SU-DHL-6 (cell line): ENCODE data around the gene DOCK3.

ENCODE experiments used
- CTCF ChIP-seq: fragments of 200-600 bp; sonication (generic); IDR thresholded peaks from one replicate; pipeline ENCODE4 v1.5.1; 2017; ENCODE audit warnings: antibody characterized with exemption, mild to moderate bottlenecking, low read length, moderate library complexity; ENCODE audit not compliant: insufficient read depth, poor library complexity, severe bottlenecking
- EZH2phosphoT487 ChIP-seq: fragments of 200-600 bp; sonication (generic), shearing (Covaris generic); conservative IDR thresholded peaks from 2 replicates; pipeline ENCODE4 v1.6.1; 2018; ENCODE audit warnings: mild to moderate bottlenecking, antibody characterized with exemption, low read length, moderate library complexity, mixed read lengths

- TF ChIP-seq CTCF = peak; percentile 86
- no peak for TF ChIP-seq EZH2phosphoT487
Measured at GRCh38 chr3:51389423-51390183, 714.9 kb downstream of the DOCK3 start.
